GM10248 (cell line): ENCODE results near the gene APBA1.

Experiments
- CTCF ChIA-PET: fragments of 300-600 bp; sonication (Branson Sonifier 250); formaldehyde crosslinking; extraction: SDS; loops from one replicate; lab custom pipeline; 2021; ENCODE audit warnings: antibody characterized with exemption; lab: Yijun Ruan, JAX
- POLR2A ChIA-PET: fragments of 350-650 bp; sonication (Branson Sonifier 250); formaldehyde crosslinking; extraction: SDS; loops from one replicate; lab custom pipeline; 2020; ENCODE audit warnings: antibody characterized with exemption; lab: Yijun Ruan, JAX
- DNase-seq: peaks from one replicate; pipeline ENCODE4 v3.0.0; 2012; ENCODE audit errors: extremely low spot score
- TF ChIP-seq, protein P1 (sequence below): IDR thresholded peaks from 2 replicates; pipeline ENCODE4 v1.5.1; 2012; ENCODE audit warnings: mild to moderate bottlenecking, low read depth; ENCODE audit errors: extremely low read depth, missing control alignments, control extremely low read depth

APBA1 gene

DNA sequence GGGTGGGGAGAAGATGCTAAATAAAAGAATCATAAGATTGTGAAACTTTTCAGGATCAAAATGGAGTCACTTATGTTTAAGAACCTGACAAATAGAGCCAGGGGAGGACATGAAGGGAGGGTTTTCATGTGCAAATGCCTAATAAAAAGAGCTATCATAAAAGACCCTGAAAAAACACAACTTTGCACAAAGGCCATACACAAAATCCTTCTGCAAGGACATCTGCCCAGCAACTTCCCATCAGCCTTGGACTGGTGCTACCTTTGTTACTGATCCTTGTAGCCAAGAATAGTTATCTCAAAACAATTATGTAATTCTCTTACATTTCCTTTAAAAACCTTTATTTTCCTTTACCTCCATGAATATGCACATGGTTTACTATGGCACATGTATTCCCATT lies 63.0 kb downstream of the APBA1 start:
- CTCF ChIA-PET = no interaction called here
- TF ChIP-seq, protein P1, sequence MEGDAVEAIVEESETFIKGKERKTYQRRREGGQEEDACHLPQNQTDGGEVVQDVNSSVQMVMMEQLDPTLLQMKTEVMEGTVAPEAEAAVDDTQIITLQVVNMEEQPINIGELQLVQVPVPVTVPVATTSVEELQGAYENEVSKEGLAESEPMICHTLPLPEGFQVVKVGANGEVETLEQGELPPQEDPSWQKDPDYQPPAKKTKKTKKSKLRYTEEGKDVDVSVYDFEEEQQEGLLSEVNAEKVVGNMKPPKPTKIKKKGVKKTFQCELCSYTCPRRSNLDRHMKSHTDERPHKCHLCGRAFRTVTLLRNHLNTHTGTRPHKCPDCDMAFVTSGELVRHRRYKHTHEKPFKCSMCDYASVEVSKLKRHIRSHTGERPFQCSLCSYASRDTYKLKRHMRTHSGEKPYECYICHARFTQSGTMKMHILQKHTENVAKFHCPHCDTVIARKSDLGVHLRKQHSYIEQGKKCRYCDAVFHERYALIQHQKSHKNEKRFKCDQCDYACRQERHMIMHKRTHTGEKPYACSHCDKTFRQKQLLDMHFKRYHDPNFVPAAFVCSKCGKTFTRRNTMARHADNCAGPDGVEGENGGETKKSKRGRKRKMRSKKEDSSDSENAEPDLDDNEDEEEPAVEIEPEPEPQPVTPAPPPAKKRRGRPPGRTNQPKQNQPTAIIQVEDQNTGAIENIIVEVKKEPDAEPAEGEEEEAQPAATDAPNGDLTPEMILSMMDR = no peak
- POLR2A ChIA-PET = no interaction called here
- no peak for DNase-seq

DNA sequence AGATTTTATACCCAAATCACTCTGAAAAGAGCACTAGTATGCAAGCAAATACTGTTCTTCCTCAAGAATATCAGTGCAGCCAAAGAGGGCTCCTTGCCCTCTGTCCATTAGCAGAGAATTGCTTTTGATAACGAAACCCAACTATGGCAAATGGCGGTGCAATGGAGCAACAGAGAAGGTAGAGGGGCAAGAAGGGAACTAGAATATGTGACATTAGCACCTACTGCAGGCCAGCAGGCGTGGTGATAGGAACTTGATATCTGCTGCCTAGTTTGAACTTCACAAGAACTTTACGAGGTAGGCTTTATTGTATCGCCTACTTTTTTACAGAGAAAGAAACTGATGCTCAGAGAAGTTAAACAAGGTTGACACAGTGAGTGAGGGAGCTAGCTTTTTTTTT lies 66.1 kb downstream of the APBA1 start:
- TF ChIP-seq, protein P1 = no peak
- no peak for DNase-seq
- POLR2A ChIA-PET = no interaction called here
- CTCF ChIA-PET = no interaction called here

DNA sequence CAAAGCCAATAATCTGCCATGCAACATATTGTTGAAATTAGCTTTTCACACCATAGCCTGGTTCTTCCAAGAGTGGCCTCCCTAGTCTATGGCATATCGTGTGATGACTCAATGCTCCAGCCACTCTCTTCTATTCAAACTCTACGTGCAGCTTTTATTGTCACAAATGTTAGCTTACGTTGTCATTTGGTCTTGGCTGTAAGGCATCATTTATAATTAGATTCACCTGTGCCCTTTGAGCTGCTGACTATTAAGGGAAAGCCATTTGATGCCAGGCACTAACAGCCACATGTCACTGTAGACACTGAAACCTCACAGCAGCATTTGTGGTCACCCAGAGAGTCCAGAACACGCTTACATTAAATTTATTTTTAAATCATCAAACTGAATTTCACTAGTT lies 66.8 kb downstream of the APBA1 start:
- DNase-seq = no peak
- TF ChIP-seq, protein P1 = no peak
- ChIA-PET CTCF (interaction anchor here (0.7 kb wide), 1 partner anchor 183 kb away, joined by 3 read pairs; no protein-coding TSS in a partner anchor), POLR2A (no interaction called here)

- DNase-seq = no peak
- POLR2A ChIA-PET = no interaction called here
- TF ChIP-seq, protein P1 = no peak
- CTCF ChIA-PET = interaction anchor here (0.7 kb wide), 1 partner anchor 182 kb away, joined by 3 read pairs; no protein-coding TSS in a partner anchor
Measured at GRCh38 chr9:69604568-69605219, 67.5 kb downstream of the APBA1 start.

DNA sequence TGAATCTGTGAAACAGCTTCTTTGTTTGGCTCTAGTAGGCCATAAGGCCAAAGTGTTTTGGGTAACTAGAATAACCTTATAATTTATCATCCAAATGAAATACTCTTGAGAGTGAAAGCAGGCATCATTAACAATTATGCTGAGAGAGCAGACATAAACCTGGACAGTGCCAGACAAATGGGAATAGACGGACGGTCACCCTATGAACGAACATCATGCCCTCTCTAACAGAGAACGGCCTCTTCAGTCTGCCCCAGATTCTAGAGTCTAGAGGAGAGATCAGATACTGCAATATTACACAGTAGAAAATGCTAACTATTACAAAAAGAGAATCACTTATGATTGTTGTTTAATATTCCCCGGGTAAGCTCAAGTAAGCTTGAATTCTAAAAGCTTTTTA lies 68.5 kb downstream of the APBA1 start:
- ChIA-PET CTCF (interaction anchor here (0.6 kb wide), 1 partner anchor 10 kb away, joined by 3 read pairs; no protein-coding TSS in a partner anchor), POLR2A (no interaction called here)
- DNase-seq = no peak
- TF ChIP-seq, protein P1 = no peak

DNA sequence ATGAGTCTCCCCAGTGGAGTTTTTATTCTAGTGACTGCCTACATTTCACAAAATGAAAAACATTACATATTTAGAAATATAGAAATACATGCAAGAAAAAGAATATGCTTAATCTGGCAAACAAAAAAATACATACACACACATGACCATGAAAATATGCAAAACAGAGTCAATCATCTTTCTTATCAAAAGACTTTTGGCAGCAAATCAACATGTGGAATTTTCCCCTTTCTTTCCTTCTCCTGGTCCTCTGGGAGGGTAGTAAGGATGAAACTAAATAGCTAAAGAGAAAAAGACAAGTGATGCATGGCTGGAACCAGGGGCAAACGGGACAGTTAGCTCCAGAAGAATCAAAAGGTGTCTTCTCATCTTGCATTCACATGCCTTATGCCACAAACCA lies 69.4 kb downstream of the APBA1 start:
- CTCF ChIA-PET = interaction anchor here (0.6 kb wide), 1 partner anchor 11 kb away, joined by 3 read pairs; no protein-coding TSS in a partner anchor
- DNase-seq = no peak
- POLR2A ChIA-PET = no interaction called here
- TF ChIP-seq, protein P1 = no peak

DNA sequence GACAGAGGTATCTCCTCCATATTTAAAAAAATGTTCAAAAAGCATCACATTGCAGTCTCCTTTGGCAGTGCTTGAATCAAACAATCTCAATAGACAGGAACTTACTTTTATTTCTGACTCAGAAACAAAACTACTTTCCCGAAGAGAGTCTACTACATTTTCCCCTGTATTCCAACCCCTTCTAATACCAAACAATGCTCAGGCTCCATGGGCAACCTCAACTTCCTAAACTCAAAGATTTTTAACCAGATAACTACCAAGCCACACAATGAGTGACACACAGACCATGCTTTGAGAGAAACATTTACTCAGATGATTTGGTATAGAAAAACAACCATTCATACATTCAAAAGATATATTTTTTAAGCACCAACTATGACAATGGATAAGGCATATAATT lies 70.5 kb downstream of the APBA1 start:
- POLR2A ChIA-PET = no interaction called here
- CTCF ChIA-PET = no interaction called here
- TF ChIP-seq, protein P1 = no peak
- no peak for DNase-seq
